SK-N-SH treated with all-trans-retinoic acid at 6 μM for 48 hours (cell line): Measurements from ENCODE around the gene WNK2.

Source experiments
- BACH2 ChIP-seq: fragments of 250-450 bp; sonication (Bioruptor Pico); IDR thresholded peaks from 2 replicates; pipeline ENCODE4 v1.9.0; 2021; ENCODE audit warnings: mild to moderate bottlenecking, borderline replicate concordance
- CREB5 ChIP-seq: fragments of 250-450 bp; sonication (Bioruptor Pico); IDR thresholded peaks from 2 replicates; pipeline ENCODE4 v1.5.1; 2020; ENCODE audit warnings: low read depth, mild to moderate bottlenecking, moderate library complexity
- CSRNP3 ChIP-seq: fragments of 250-450 bp; sonication (Bioruptor Pico); IDR thresholded peaks from 2 replicates; pipeline ENCODE4 v1.5.1; 2021; ENCODE audit warnings: mild to moderate bottlenecking, moderate library complexity
- PATZ1 ChIP-seq: fragments of 250-450 bp; sonication (Bioruptor Pico); IDR thresholded peaks from 2 replicates; pipeline ENCODE4 v1.8.0; 2020; ENCODE audit warnings: mild to moderate bottlenecking, moderate library complexity, borderline replicate concordance
- RARB ChIP-seq: fragments of 250-450 bp; sonication (Bioruptor Pico); IDR thresholded peaks from 2 replicates; pipeline ENCODE4 v1.8.0; 2021; ENCODE audit warnings: mild to moderate bottlenecking, moderate library complexity
- ZFP30 ChIP-seq: fragments of 450-650 bp; formaldehyde crosslinking; IDR thresholded peaks from 2 replicates; pipeline ENCODE4 v1.5.0; 2022; ENCODE audit warnings: mild to moderate bottlenecking, moderate library complexity

GRCh38 chr9:93301291-93301811 is 117.4 kb downstream of the WNK2 start:
- TF ChIP-seq CREB5 (CRISPR knock-in tag) = no peak
- TF ChIP-seq RARB (CRISPR knock-in tag) = no peak
- no peak for TF ChIP-seq PATZ1
- no peak for TF ChIP-seq BACH2
- no peak for TF ChIP-seq CSRNP3 (CRISPR knock-in tag)
- no peak for TF ChIP-seq ZFP30 (CRISPR knock-in tag)
